Fibroblast of the conjunctiva (primary cell): ENCODE results near the gene MGAT4B.

Experiments
- DNase-seq: peaks from one replicate; pipeline ENCODE4 v3.0.0-alpha.2; 2010; ENCODE audit warnings: low read depth

The MGAT4B gene

GRCh38 chr5:179825655-179826182, 19.1 kb upstream of the MGAT4B start:
- no peak for DNase-seq

- no peak for DNase-seq
Measured at GRCh38 chr5:179824745-179825112, 18.1 kb upstream of the MGAT4B start.

- no peak for DNase-seq
Measured at GRCh38 chr5:179823937-179824744, 17.5 kb upstream of the MGAT4B start.

GRCh38 chr5:179822444-179822990, 15.9 kb upstream of the MGAT4B start:
- no peak for DNase-seq

GRCh38 chr5:179822059-179822432, 15.4 kb upstream of the MGAT4B start:
- no peak for DNase-seq

- peak; percentile 97 for DNase-seq
Measured at GRCh38 chr5:179821298-179822058, 14.8 kb upstream of the MGAT4B start.

GRCh38 chr5:179820483-179821297, 14.0 kb upstream of the MGAT4B start, which contains the start of gene SQSTM1:
TSS of gene SQSTM1 (plus strand) at chr5:179820905. CDS start at chr5:179820937, 32 bp downstream.
- DNase-seq: peak; percentile 49

- DNase-seq: no peak
Measured at GRCh38 chr5:179820127-179820482, 13.4 kb upstream of the MGAT4B start.

- DNase-seq: no peak
Measured at GRCh38 chr5:179819296-179820126, 12.8 kb upstream of the MGAT4B start.

- peak; percentile 93 for DNase-seq
Measured at GRCh38 chr5:179818746-179819295, 12.2 kb upstream of the MGAT4B start.

- DNase-seq: no peak
Measured at GRCh38 chr5:179817890-179818745, 11.5 kb upstream of the MGAT4B start.

- DNase-seq: no peak
Measured at GRCh38 chr5:179817470-179817840, 10.8 kb upstream of the MGAT4B start.

GRCh38 chr5:179816796-179817469, 10.3 kb upstream of the MGAT4B start:
- no peak for DNase-seq

- no peak for DNase-seq
Measured at GRCh38 chr5:179816401-179816795, 9.7 kb upstream of the MGAT4B start.

GRCh38 chr5:179815491-179816249, 9.0 kb upstream of the MGAT4B start:
- DNase-seq: no peak

GRCh38 chr5:179814090-179814489, 7.4 kb upstream of the MGAT4B start:
- DNase-seq: no peak

- no peak for DNase-seq
Measured at GRCh38 chr5:179812997-179813607, 6.4 kb upstream of the MGAT4B start.
